Kidney epithelial cell (primary cell): Measurements from ENCODE around the gene GRAMD2B. TPM values are rescaled to one million over a fixed set of nuclear protein-coding genes. Genes with fewer than 3 reads are reported as not detected.
"Not testable (repeated sequence)": the region's sequence is repeated elsewhere in the genome, so short reads cannot be mapped to it uniquely, and the experiment has no call there.

Experiments
- DNase-seq: peaks from one replicate; pipeline ENCODE4 v3.0.0-alpha.2; 2010; ENCODE audit warnings: low read depth
- H3K27me3 ChIP-seq: 2 replicates; pipeline ENCODE4 v1.6.0; 2011; ENCODE audit warnings: low read length; ENCODE audit not compliant: control insufficient read depth, insufficient read depth
- H3K36me3 ChIP-seq: 2 replicates; pipeline ENCODE4 v1.5.1; 2011; ENCODE audit warnings: low read length; ENCODE audit not compliant: control insufficient read depth, insufficient read depth
- H3K4me3 ChIP-seq: 2 replicates; pipeline ENCODE4 v1.5.1; 2011; ENCODE audit warnings: low read depth, mild to moderate bottlenecking, control low read depth, low read length
- total RNA-seq: library from RNA; depleted of rRNA; stranded (reverse); fragments of >200 nt; gene quantifications from 2 replicates; pipeline ENCODE4 v1.2.3, GENCODE V29; 2015
- TF ChIP-seq, protein P1 (sequence below): IDR thresholded peaks from 2 replicates; pipeline ENCODE4 v1.5.1; 2011; ENCODE audit warnings: mild to moderate bottlenecking, moderate library complexity, low read length, control low read depth, inconsistent platforms; ENCODE audit not compliant: insufficient read depth, poor library complexity, severe bottlenecking

The GRAMD2B gene
- total RNA-seq, 1 donor from 2014 or later, result 36.9 TPM

DNA sequence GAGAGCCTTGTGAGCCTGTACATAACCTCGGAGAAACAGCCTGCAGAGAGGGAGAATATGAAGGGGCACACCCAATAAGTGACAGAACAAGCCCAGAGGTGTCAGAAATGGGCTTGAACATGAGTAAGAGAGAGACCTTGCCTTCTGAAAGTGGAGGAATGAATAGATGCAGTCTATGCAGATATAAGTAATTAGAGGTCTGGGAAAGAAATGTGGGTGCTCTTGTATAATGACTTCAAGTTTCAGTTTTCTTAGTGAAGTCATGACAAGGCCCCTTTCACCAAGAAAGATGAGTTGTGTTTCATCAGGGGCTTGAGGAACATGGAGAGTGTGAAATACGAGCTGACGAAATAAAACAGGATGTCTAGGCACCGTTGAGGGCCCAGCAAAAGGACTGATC lies 15.1 kb downstream of the GRAMD2B start:
- H3K27me3 ChIP-seq, result no peaks in the 10 kb centered on the region
- DNase-seq, result no peak
- TF ChIP-seq, protein P1, sequence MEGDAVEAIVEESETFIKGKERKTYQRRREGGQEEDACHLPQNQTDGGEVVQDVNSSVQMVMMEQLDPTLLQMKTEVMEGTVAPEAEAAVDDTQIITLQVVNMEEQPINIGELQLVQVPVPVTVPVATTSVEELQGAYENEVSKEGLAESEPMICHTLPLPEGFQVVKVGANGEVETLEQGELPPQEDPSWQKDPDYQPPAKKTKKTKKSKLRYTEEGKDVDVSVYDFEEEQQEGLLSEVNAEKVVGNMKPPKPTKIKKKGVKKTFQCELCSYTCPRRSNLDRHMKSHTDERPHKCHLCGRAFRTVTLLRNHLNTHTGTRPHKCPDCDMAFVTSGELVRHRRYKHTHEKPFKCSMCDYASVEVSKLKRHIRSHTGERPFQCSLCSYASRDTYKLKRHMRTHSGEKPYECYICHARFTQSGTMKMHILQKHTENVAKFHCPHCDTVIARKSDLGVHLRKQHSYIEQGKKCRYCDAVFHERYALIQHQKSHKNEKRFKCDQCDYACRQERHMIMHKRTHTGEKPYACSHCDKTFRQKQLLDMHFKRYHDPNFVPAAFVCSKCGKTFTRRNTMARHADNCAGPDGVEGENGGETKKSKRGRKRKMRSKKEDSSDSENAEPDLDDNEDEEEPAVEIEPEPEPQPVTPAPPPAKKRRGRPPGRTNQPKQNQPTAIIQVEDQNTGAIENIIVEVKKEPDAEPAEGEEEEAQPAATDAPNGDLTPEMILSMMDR, result no peak
- no peak overlapping the region for H3K4me3 ChIP-seq
- no peaks in the 10 kb centered on the region for H3K36me3 ChIP-seq

GRCh38 chr5:126438868-126439267 lies 15.7 kb downstream of the GRAMD2B start:
- Histone ChIP-seq H3K36me3 (no peaks in the 10 kb centered on the region), H3K4me3 (no peak overlapping the region), H3K27me3 (no peaks in the 10 kb centered on the region)
- no peak for DNase-seq
- TF ChIP-seq, protein P1, result no peak

DNA sequence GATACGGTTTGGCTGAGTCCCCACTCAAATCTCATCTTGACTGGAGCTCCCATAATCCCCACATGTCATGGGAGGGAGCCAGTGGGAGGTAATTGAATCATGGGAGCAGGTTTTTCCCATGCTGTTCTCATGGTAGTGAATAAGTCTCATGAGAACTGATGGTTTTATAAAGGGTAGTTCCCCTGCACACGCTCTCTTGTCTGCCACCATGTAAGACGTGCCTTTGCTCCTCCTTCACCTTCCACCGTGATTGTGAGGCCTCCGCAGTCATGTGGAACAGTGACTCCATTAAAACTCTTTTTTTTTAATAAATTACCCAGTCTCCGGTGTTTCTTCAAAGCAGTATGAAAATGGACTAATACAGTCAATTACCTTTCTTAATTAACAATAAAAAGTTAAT lies 16.5 kb downstream of the GRAMD2B start:
- H3K27me3 ChIP-seq, H3K36me3 ChIP-seq, DNase-seq, H3K4me3 ChIP-seq: not testable (repeated sequence)

DNA sequence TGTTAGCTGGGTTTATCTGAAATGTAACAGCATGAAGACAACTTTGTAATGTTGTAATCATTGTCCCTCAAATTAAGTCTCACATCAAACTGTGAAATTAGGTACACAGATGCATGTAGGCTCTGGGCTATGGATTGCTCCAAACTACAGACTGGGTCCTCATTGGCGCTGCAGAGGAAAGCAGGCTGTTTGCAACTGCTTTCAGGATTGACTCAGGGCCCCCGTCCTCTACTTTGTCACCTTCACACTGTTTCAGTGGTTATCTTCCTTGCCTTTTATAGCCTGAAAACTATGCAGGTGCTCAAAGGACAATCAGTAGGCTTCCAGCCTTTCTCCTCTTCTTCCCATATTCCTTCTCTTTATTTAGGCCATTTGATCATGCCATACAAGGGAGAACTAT lies 18.0 kb downstream of the GRAMD2B start:
- H3K36me3 ChIP-seq, result no peaks in the 10 kb centered on the region
- H3K4me3 ChIP-seq, result no peak overlapping the region
- DNase-seq, result no peak
- H3K27me3 ChIP-seq, result no peaks in the 10 kb centered on the region
- TF ChIP-seq, protein P1, result no peak

GRCh38 chr5:126443374-126443851 lies 20.2 kb downstream of the GRAMD2B start:
- Histone ChIP-seq H3K27me3 (no peaks in the 10 kb centered on the region), H3K4me3 (no peak overlapping the region), H3K36me3 (no peaks in the 10 kb centered on the region)
- no peak for DNase-seq
- TF ChIP-seq, protein P1, result no peak

DNA sequence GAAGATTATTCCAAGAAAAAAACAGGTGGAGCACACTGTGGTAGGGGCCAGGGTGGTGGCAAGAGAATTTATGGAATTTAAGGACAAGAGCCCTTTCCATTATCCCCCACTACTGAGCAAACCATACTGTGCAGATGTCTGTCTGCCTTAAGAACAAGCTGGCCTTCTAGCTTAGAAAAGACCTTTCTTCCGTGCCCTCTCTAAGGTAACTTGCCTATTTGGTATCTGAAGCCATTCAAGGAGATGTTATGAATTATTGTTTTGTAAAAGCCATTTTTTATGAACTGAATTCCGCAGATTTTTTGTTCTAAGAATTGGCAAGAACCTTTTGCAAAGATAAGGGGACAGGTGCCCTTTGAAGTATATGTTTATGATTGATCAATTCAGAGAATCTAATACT lies 20.9 kb downstream of the GRAMD2B start:
- no peak for DNase-seq
- Histone ChIP-seq H3K27me3 (no peaks in the 10 kb centered on the region), H3K36me3 (no peaks in the 10 kb centered on the region), H3K4me3 (no peak overlapping the region)
- TF ChIP-seq, protein P1, result no peak
